ENCODE data around the gene CDC42SE2. TPM values are rescaled to one million over a fixed set of nuclear protein-coding genes. Genes with fewer than 3 reads are reported as not detected.

Gene CDC42SE2
- total RNA-seq, 2 experiments from 2014 or later, result 163 to 166 TPM

DNA sequence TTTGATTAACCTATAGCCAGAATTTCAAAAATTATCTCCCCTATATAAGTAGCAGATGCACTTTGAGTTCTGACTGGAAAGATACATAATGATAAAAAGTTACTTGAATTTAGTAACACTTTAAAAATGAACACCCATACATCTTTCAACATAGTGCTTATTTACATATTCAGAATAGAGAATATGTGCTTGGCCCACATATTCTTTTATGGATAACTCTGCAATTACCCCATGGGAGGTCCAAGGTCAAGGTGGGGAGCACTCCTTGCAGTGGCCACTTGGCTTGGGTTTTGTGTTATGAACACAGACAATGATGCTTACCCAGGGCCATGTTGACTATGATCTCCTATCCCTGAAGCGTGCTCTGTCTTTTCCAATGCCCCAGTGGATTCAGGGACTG is 169.3 kb downstream of the CDC42SE2 start:
- POLR2A ChIA-PET, result no interaction called here
- Mint-ChIP-seq H3K36me3 (ENCODE audit: low read depth) (peaks cover 74% of the 10 kb centered on the region), H3K27ac (no peak overlapping the region)

DNA sequence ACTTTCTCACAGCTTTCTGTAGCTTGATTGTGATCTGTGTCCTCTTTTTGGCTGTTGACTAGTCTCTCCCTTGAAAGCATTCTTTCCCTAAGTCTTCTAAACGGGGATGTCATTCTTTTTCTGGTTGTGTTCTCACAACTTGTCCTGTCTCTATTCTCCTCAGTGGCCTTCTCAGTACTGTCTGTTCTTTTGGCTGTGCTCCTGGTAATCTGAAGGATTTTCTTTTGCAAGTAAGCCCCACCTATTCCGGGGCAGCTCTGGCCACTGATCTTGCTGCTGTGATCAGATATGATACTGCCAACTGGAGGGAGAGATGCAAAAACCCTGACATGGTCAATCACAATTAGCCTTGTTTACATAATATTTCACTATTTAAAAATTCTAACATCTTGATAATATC is 172.2 kb downstream of the CDC42SE2 start:
- Mint-ChIP-seq H3K27me3 (no peaks in the 10 kb centered on the region), H3K9me3 (no peaks in the 10 kb centered on the region), H3K4me1 (no peaks in the 10 kb centered on the region), H3K36me3 (ENCODE audit: low read depth) (peaks cover 67% of the 10 kb centered on the region), H3K4me3 (no peak overlapping the region), H3K27ac (no peak overlapping the region)
- POLR2A ChIA-PET, result no interaction called here
- no peak for DNase-seq
- CTCF ChIA-PET, result interaction anchor here (1.3 to 1.8 kb wide), 3 partner anchors 13 to 572 kb away, joined by 3 to 4 read pairs (median 4); no protein-coding TSS in a partner anchor

More for the DNA sequence above, 169.3 kb downstream of the CDC42SE2 start:
- H3K4me1 Mint-ChIP-seq, result peaks cover 2% of the 10 kb centered on the region
- DNase-seq, result no peak
- H3K4me3 Mint-ChIP-seq, result no peak overlapping the region
- CTCF ChIA-PET, result interaction anchor here (0.6 kb wide), 1 partner anchor 629 kb away, joined by 3 read pairs; no protein-coding TSS in a partner anchor
- H3K9me3 Mint-ChIP-seq, result no peaks in the 10 kb centered on the region
- no peaks in the 10 kb centered on the region for H3K27me3 Mint-ChIP-seq

DNA sequence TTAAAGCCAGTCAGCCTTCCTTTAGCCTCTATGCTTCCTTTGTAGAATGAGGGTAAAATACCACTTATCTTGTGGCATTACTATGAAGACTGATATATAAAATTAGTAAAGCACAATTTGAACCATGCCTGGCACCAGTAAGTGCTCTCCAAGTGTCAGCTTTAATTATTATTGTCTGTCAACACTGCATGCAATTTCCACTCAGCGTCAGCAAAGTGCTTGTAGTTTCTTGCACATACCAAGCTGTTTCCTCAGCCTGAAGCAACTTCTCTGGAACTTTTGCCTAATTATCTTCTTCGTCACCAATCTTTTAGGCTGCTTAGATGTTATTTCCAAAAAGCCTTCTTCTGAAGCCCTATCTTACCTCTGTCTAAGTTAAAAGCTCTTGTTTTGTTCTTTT is 177.3 kb downstream of the CDC42SE2 start:
- H3K27me3 Mint-ChIP-seq, result no peaks in the 10 kb centered on the region
- DNase-seq, result no peak
- POLR2A ChIA-PET, result no interaction called here
- H3K4me1 Mint-ChIP-seq, result peaks cover 5% of the 10 kb centered on the region
- CTCF ChIA-PET, result interaction anchor here (0.5 to 1.2 kb wide), 4 partner anchors 18 to 442 kb away, joined by 3 read pairs; no protein-coding TSS in a partner anchor
- H3K9me3 Mint-ChIP-seq, result no peaks in the 10 kb centered on the region
- H3K4me3 Mint-ChIP-seq, result no peak overlapping the region
- no peak overlapping the region for H3K27ac Mint-ChIP-seq
- peaks cover 62% of the 10 kb centered on the region for H3K36me3 Mint-ChIP-seq (ENCODE audit: low read depth)

Other genes with a start within 250 kb of the CDC42SE2 start
- 100 to 1,000 TPM; 323 to 329 TPM for gene HINT1, start 98.8 kb upstream of the CDC42SE2 start, total RNA-seq
- 10 to 100 TPM in 1 of 2 experiments, 1 to 10 TPM in 1; 9.8 to 11.9 TPM for gene LYRM7, start 93.1 kb upstream of the CDC42SE2 start, total RNA-seq

Data from activated CD4-positive, alpha-beta memory T cell treated with anti-CD3 and anti-CD28 coated beads, Interleukin-2, amount 10 ng/mL, durations not matched to agents 7 days and 5 days (primary cell).